Glomerular visceral epithelial cell (primary cell): Measurements from ENCODE around the gene ZGRF1.
"Not testable (repeated sequence)": the region's sequence is repeated elsewhere in the genome, so short reads cannot be mapped to it uniquely, and the experiment has no call there.

Experiments
- DNase-seq: peaks from one replicate; pipeline ENCODE4 v3.0.0-alpha.2; 2016; ENCODE audit errors: extremely low spot score

ZGRF1 gene

GRCh38 chr4:112644595-112645535, 8.2 kb upstream of the ZGRF1 start:
- DNase-seq = not testable (repeated sequence)

DNA sequence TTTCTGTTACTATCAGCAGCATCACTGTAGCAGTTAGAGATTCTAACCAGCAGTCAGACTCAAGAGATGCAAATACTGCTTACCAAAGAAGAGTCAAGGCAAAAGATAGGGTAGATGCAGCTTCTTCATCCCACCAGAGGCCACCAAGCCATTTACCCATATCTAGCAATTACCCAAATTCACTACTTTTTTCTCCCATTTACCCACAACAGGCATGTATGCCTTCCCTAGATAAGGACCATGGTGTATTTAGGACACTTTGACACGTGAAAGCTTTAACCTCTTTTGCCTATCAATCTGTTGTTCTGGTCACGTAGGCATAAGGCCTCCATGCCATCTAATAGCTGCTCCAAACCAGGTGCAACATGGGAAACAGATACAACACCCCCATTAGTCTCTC, 5.8 kb upstream of the ZGRF1 start:
- no peak for DNase-seq

DNA sequence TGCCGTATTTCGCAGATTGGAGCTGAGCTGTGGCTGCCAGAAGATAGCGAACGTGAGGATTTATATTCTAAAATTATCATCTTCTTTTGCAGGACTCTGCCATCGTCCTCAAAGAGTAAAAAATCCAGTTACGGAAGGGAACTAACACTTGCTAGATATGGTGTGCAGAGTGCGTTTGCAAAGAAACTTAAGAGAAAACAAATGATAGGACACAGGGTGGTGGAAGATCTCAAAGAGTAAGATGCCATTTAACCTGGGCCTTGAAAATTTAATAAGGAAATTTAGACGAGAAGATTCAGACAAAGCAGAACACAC, 800 bp upstream of the ZGRF1 start:
- no peak for DNase-seq

DNA sequence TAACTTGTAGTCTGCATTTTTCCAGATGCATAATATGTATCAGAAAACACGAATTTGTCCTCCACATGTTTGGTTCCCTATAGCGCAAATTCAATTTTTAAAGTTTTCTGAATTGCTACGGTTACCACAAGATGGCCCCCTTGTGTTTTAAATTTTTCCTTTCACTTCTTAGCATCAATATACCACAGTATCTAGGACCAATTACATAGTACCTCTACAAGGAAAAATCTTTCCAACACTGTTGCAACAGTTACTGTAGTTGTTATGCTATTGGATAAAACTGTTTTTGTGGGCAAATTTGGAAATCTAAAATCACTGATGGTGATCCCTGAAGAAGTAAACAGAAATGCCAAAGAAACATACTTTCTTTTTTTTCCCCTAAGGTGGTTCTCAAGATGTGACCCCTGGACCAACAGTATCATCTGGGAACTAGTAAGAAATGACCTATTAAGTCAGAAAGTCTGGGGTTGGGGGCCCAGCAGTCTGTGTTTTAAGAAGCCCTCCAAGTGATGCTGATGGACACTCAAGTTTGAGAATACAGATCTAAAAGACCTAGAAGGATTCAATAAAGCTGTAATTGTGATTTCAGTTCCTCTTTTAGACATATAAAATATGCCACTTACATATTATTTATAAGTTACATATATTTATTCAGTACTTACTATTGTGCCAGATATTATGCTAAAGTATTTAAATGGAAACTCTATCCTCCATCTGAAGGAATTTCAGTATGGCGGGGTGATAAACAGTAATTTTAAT, 3.1 kb downstream of the ZGRF1 start:
- DNase-seq = peak; percentile 41

DNA sequence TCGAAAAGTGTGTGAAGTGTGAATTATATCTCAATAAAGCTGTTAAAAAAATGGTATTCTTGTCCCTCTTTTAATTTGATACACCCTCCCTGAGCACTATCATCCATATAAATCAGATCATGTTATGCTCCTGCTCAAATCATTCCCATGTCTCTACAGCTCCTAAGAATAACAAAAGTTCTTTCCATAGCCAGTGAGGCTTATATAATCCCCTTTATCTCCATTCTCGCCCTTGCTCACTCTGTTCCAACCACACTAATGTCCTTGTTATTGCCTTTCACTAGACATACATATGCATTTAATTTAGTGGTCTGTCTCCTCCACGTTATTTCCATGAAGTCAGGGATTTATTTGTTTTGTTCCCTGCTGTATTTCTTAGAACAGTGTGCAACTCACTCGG, 10.5 kb downstream of the ZGRF1 start:
- no peak for DNase-seq

DNA sequence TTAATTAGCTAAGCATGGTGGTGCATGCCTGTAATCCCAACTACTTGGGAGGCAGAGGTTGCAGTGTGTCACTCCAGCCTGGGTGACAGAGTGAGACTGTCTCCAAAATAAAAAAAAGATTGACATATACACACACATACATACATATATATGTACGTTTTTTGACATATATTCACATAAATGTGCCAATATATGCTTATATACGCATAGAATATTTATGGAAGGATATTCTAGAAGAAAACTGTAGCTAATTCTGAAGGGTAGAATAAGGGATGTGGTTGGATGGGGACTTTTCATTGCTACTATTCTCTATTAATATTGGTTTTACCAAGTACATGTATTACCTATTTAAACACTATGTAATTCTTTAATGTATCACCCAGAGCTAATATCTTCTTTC, 19.7 kb downstream of the ZGRF1 start:
- no peak for DNase-seq

- not testable (repeated sequence) for DNase-seq
Observed at GRCh38 chr4:112612814-112613213, 23.9 kb downstream of the ZGRF1 start.

DNA sequence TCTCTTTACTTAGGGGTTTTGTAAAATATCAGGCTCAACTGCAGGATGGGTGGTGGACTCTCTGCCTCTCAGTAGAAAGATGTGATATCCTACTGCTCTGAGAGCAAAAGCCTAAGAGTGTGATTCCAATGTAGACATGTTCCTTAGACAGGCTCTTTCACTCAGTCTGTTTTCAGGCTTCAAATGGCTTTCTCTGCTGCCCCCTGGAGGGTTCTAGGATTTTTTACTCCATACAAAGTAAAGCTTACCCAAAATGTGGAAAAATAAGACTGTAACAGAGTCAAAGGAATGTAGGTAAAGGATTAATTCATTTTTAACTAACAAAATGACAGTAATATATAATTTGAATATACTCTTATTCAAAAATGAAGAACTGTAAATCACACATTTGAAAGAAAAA, 32.1 kb downstream of the ZGRF1 start:
- peak; percentile 66 for DNase-seq

DNA sequence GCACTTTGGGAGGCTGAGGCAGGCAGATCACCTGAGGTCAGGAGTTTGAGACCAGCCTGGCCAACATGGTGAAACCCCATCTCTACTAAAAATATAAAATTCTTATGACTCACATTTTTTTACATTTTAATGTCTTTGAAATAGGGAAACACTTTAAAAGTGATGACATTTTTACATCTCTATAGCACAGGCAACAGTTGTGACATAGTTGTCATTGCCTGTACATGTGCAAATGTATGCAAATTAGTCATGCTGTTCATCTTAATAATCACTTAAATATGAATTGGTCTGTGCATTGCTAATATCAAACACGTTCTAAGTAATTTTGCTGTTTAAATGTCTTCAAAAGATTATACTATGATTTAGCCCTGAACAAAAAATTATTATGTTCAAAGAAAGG, 41.7 kb downstream of the ZGRF1 start:
- no peak for DNase-seq

DNA sequence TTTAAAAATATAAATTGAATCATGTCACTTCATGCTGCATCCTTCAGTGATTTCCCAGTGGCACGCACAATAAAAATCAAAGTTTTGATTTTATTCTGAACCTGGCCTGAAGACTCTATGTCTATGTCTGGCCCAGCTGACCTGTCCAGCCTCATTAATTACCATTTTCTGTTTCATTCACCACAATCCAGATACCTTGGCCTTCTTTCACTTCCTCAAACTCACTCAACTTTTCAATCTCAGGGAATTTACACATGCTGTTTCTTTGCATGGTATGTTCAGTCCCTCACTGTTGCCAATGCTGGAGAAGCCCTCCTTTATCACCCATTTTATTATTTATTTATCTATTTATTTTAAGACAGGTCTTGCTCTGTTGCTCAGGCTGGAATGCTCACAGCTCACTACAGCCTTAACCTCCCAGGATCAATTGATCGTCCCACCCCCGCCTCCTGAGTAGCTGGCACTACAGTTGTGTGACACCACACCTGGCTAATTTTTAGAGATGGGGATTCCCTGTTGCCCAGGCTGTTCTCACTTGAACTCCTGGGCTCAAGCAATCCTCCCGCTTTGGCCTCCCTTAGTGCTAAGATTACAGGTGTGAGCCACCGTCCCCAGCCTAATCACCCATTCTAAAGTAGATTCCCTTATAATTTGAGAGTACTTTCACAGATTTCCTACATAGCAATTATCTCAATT, 43.1 kb downstream of the ZGRF1 start:
- no peak for DNase-seq

- DNase-seq = no peak
Observed at GRCh38 chr4:112592717-112593116, 44.0 kb downstream of the ZGRF1 start.

DNA sequence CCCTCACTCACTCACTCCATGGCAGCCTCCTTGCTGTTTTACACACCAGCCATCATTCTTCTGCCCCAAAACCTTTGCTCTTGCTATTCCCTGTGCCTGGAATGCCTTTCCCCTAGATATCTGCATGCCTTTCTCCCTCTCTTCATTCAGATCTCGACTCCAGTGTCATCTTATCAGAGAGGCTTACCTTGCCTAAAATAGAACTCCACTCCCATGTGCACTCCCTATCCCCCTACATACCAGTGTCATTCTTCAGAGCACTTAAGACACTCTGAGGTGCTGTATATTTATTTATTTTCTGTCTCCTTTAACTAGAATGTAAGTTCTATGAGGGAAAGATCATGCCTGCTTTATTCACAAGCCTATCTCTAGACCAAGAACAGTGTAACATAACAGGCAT, 45.1 kb downstream of the ZGRF1 start:
- DNase-seq = no peak

- peak; percentile 12 for DNase-seq
Observed at GRCh38 chr4:112589206-112589605, 47.5 kb downstream of the ZGRF1 start.

DNA sequence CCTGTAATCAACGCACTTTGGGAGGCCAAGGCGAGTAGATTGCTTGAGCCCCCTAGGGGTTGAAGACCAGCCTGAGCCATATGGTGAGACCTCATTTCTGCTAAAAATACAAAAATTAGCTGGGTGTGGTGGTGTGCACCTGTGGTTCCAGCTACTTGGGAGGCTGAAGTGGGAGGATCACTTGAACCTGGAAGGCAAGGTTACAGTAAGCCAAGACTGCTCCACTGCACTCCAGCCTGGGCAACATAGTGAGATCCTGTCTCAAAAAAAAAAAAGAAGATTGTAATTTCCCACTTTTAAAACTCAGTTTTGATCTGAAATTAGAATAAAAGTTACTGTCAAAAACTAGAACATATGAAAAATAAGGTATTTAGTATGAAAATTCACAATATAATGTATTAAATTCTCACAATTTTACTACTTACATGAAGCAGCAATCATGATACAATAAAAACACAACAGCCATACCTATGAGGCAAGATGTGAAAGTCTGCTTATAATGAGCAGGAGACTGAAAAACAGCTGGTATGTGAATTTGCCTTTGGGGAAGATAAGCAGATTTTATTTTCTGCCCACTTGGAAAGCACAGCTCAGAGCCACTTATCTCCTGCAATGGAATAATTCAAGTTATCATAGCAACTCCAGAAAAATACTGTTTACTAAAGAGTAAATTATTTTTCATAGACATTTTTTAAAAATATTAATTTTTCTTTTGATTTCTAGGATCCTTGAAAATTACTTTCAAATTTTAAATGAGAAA, 50.6 kb downstream of the ZGRF1 start:
- DNase-seq = no peak

- DNase-seq = no peak
Observed at GRCh38 chr4:112567536-112567935, 69.2 kb downstream of the ZGRF1 start.

DNA sequence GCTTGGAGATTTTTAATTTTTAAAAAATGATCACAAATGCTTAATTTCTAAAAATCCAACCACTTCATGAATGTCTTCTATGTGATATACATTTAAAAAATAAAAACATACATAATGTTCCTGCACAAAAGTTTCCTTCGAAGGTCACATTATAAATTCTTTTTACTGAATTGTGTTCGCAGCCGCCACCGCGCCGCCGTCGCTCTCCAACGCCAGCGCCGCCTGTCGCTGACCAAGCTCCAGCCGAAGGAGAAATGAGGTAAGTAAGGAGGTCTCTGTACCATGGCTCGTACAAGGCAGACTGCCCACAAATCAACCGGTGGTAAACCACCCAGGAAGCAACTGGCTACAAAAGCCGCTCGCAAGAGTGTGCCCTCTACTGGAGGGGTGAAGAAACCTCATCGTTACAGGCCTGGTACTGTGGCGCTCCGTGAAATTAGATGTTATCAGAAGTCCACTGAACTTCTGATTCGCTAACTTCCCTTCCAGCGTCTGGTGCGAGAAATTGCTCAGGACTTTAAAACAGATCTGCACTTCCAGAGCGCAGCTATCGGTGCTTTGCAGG, 71.9 kb downstream of the ZGRF1 start:
- DNase-seq = no peak

DNA sequence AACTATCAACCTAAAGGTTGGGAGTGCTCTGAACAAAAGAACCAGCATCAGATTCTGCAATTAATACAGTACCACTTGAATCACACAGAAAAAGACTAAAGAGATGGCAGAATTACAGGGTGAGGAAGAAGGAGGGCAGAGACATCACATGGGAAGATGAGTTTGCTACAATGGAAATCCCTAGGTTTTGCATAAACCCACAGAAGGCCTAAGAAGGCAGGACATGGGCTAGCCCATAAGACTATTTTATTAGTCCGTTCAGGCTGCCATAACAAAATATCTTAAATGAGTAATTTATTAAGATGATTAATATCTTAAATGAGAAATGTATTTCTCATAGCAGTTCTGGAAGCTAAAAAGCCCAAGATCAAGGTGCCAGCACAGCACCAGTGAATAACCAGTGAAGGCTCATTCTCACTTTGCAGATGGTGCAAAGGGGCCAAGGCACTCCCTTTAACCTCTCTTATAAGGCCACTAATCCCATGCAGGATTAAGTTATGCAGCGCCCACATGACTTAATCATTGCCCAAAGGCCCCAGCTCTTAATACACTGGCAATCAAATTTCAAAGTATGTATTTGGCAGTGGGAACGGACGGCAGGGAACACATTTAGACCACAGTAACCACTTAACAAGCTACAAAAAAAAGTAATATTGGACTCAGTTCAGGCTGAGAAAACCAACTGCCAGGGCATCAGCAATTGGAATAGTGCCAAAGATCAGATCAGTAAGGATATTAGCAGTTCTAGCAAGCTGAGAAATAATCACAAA, 73.1 kb downstream of the ZGRF1 start:
- DNase-seq = no peak

DNA sequence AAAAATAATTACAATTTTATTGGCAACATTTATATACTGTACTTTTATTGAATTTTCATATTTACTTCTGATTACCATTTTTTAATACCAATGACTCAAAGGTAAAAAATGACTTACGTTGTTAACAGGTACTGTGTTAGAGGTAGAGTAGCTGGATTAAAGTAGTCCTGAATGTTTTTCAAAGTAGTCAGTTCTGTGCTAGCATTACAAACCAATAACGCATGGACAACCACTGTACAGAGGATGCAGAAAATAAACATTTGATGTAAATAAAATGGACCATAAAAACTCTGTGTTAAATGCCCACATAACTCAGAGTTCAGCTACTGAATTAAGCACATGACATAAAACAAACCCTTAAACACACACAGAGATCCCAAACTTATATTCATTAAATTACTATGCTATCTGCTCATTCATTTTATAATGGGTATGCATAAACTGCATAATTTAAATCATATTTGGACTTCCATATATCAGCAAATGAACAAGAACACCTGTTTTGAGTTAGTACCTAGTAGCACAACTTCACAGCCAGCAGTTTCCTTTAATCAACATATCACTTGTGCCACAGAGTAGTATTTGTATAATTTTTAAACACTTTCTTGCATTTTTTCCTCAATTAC, 74.3 kb downstream of the ZGRF1 start:
- no peak for DNase-seq

DNA sequence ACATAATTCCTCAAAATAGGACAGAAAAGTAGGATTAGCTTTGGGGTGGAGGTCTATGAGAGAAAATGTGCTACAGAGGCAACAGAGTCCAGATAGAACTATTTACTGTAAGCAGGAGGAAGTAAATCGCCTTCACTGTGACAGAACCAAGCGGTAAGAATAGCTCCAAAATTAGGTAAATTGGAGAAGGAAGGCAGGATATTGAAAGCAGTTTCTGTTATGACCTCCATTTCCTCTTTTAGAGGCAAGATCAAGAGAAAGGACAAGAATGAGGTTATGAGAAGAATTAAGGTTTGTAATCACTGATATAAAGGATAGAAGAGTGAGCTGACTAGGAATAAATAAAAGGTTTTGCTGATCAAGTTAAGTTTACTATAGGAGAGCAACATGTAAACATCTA, 76.6 kb downstream of the ZGRF1 start:
- no peak for DNase-seq

GRCh38 chr4:112559053-112559452, 77.7 kb downstream of the ZGRF1 start:
- DNase-seq = no peak
